Eye (tissue), 1 donor: ENCODE data around the gene RNF213.
"Not testable (repeated sequence)": the region's sequence is repeated elsewhere in the genome, so short reads cannot be mapped to it uniquely, and the experiment has no call there.

Source experiments
- DNase-seq: peaks from one replicate; pipeline ENCODE4 v3.0.0-alpha.2; 2015

The RNF213 gene

DNA sequence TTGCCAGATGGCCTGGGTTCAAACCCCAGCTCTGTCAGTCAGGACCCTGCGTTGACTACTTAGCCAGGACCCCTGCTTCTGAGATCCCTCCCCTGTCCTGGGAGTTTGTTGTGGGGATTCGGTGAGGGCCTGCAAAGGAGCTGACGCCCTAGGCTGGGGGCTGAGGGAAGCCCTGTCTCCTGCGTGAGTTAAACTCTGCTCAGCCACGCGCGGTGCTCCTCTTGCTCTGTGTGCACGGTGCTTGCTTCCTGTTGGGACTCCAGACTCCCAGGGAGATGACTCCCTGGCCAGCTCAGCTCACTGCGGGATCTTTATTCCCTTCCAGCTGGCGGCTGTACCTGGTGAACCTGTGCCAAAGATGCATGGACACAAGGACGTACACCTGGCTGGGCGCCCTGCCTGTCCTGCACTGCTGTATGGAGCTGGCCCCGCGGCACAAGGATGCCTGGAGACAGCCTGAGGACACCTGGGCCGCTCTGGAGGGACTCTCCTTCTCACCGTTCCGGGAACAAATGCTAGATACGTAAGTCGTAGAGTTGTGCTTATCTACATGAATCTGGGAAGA, 37.4 kb downstream of the RNF213 start:
- no peak for DNase-seq

- DNase-seq: not testable (repeated sequence)
Measured at GRCh38 chr17:80299350-80300100, 38.9 kb downstream of the RNF213 start.

DNA sequence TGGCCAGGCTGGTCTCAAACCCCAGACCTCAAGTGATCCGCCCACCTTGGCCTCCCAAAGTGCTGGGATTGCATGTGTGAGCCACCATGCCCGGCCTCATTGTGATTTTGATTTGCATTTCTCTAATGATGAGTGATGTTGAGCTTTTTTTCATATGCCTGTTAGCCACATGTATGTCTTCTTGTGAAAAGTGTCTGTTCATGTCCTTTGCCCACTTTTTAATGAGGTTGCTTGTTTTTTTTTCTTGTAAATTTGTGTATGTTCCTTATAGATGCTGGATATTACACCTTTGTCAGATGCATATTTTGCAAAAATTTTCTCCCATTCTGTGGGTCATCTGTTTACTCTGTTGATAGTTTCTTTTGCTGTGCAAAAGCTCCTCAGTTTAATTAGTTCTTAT, 40.1 kb downstream of the RNF213 start:
- DNase-seq: not testable (repeated sequence)

DNA sequence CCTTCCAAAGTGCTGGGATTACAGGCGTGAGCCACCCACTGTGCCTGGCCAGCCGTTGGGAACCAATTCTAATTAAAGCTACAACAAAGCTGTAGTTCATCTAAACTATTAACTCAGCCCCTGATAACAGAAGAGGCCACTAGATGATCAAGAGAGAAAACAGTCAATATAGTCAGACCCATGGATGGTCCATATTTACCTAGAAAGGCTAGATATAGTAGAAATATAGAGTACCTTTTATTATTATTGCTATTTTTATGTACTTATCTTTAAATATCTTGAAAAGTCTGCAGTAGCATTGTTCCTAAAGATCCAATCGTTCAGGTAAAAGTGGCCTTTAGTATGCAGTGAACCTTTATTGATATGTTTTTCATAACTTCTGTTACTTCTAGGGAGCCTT, 43.2 kb downstream of the RNF213 start:
- no peak for DNase-seq

GRCh38 chr17:80307994-80308691, 47.5 kb downstream of the RNF213 start:
- DNase-seq: no peak

DNA sequence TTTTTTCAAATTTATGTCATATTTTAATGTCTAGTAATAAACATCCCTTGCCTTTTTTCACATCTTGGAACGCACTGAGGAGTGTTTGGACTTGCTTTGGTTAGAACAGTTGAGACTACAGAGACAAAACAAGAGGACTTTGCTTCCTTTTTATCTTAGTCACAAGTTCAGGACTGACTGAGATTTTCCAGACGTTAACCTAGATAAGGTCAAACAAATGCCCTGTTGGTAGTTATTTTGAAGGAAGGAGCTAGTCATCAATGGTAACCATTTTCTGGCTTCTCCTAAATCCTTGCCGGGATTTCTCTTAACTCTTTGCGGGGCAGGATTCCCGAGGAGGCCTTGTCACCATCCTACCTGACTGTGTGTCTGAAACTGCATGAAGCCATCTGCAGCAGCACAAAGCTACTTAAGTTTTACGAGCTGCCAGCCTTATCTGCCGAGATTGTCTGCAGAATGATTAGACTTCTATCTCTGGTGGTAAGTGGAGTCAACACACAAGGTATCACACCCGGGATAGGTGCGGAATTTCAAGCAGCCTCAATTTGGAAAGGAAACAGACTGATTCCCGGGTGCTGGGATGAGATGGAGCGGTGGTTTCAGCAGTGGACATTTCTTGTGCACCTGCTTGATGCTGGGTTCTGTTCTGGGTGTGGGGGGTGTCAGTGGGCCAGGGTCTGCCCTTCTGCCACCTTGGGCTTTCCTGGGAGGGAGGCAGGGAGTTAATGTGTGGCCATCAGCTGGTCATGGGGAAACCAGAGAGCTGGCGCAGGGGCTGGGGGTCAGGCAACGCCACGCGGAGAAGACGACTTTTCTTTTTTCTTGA, 48.3 kb downstream of the RNF213 start:
- no peak for DNase-seq

DNA sequence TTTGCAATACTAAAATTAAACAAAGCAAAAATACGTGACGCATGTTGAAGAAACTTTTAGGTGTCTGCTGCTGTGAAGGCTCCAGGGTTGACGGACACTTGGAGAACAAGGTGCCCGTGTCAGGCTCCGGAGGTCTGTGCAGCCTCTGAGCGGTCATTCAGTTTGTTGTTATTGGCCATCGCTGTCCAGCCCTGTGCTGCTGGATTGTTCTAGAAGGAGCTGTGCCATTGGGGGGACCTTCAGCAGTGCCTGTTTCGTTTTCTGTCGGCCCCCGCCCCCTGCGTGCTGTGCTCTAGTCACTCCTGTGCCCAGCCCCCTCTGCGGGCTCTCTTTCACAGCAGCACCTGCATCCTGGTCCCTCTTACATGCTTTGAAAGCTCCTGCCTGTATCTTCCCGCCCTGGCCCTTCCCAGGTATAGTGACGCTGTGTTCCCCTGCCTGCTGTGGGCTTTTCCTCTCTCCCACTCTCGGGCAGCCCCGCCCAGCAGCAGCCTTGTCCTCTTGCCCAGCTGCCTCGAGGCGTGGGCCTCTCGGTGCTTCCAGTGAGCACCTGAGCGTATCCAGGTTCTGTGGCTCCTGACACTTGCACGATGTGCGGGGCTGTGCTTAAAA, 50.7 kb downstream of the RNF213 start:
- DNase-seq: no peak

GRCh38 chr17:80312621-80313135, 52.0 kb downstream of the RNF213 start:
- no peak for DNase-seq

DNA sequence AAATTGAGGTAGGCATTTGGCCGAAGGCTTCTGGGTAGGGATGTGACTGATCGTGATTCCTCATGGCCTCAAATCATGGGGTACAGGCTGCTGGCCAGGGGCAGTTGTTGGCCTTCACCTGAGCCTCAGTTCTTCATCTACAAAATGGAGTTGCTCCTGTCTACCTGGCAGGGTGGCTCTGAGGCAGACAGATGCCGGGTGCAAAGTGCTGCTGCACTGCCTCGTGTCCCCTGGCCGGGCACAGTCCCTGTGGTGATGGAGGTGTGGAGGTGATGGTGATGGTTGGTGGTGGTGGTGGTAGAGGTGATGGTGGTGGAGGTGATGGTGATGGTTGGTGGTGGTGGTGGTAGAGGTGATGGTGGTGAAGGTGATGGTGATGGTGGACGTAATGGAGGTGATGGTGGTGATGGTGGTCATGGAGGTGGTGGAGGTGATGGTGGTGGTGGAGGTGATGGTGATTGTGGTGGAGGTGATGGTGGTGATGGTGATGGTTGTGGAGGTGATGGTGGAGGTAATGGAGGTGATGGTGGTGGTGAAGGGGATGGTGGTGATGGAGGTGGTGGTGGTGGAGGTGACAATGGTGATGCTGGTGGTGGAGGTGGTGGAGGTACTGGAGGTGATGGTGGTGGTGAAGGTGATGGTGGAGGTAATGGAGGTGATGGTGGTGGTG, 52.6 kb downstream of the RNF213 start:
- no peak for DNase-seq

GRCh38 chr17:80313946-80314345, 53.3 kb downstream of the RNF213 start:
- DNase-seq: not testable (repeated sequence)

DNA sequence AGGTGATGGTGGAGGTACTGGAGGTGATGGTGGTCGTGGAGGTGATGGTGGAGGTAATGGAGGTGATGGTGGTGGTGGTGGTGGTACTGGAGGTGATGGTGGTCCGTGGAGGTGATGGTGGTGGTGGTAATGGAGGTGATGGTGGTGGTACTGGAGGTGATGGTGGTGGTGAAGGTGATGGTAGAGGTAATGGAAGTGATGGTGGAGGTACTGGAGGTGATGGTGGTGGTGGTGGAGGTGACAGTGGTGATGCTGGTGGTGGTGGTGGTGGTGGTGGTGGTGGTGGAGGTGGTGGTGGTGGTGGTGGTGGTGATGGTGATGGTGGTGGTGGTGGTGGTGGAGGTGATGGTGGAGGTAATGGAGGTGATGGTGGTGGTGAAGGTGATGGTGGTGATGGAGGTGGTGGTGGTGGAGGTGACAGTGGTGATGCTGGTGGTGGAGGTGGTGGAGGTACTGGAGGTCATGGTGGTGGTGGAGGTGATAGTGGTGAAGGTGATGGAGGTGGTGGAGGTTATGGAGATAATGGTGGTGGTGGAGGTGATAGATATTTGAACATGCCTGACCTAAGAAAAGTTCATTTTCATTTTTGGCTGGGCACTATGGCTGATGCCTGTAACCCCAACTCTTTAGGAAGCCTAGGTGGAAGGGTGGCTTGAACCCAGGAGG, 55.0 kb downstream of the RNF213 start:
- DNase-seq: no peak

DNA sequence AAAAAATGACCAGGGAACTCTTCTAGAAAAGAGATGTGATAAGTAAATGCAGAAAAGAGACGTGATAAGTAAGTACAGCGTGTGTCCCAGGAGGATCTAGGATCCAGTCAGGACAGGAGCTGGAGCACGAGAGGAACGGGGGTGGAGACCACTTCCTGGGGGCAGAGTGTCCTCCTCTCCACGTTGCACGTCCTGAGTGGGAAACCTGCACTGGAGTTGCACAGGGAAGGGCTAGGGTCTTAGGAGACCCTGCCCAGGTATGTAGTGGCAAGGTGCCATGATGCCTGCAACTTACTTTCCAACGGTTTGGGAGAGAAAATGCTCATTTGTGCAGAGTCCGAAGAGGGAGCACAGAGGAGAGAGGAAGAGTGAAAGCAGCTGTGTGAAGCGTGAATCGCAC, 55.8 kb downstream of the RNF213 start:
- no peak for DNase-seq

DNA sequence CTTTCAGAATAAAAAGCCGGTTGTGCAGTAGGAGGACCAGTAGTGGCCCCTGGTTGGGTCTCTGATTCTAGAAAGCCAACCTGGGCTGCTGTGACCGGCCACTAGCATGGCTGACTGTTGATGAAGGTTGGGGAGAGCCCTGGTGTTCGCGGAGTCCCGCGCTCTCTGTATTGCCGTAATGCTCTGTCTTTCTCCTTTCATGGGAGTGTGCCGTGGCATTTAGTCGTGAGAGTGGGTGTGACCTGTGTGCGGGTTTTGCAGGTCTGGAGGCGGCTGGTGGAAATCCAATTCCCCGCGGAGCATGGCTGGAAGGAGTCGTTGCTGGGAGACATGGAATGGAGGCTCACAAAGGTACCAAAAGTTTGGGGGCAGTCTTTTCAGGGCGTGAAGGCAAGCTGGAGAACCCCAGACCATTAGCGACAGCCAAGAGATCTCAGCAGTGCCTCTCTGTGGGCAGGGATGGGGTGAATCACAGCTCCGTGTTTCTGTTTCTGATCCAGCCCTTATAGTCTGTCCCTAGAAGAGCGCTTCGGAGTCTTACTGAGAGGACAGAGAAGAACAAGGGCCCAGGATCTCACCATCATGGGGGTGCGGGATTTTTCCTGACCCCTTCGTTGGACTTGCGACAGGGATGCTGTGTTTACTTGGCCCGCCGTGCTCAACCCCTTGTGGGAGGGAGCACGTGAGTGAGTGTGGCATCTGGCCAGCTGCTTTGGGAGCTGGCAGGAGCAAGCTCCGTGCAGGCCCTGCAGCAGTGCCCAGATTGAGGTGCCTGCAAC, 56.5 kb downstream of the RNF213 start:
- no peak for DNase-seq

DNA sequence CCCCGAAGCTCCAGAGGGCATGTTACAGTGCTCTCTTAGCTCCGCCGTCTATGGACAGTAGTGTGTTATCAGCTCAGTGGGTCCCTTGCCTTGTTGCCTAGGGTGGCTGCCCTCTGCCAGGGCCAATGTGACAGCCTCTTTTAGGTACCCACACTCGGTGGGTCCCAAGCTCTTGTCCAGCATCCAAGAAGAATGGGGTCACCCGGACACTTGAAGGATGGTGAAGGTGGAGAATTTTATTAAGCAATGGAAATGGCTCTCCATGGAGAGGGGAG, 57.0 kb downstream of the RNF213 start:
- no peak for DNase-seq

- DNase-seq: no peak
Measured at GRCh38 chr17:80318166-80318565, 57.5 kb downstream of the RNF213 start.

- no peak for DNase-seq
Measured at GRCh38 chr17:80319262-80319998, 58.8 kb downstream of the RNF213 start.

GRCh38 chr17:80319999-80320344, 59.3 kb downstream of the RNF213 start:
- DNase-seq: no peak

DNA sequence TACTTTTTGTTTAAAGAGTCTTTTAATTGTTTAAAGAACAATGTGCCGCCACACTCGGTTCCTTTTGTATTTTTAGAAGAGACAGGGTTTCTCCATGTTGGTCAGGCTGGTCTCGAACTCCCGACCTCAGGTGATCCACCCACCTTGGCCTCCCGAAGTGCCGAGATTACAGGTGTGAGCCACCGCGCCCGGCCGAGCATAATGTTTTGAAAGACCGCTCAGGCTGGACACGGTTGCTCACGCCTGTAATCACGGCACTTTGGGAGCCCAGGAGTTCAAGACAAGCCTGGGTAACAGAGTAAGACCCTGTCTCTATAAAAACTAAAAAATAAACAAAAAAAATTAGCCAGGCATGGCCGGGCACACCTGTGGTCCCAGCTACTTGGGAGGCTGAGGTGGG, 59.8 kb downstream of the RNF213 start:
- no peak for DNase-seq

GRCh38 chr17:80322864-80323263, 62.2 kb downstream of the RNF213 start:
- no peak for DNase-seq

- no peak for DNase-seq
Measured at GRCh38 chr17:80323982-80324381, 63.3 kb downstream of the RNF213 start.
